Suprapubic skin (tissue), 3 donors: ENCODE data around the gene SLC25A27.

Source experiments
- POLR2A ChIP-seq, 2 donors: fragments of 450-650 bp; IDR thresholded peaks; one replicate each; pipeline ENCODE4 v1.6.1; 2017; ENCODE audit warnings: antibody characterized with exemption in 2 of 2, mild to moderate bottlenecking in 2 of 2, moderate library complexity in 2 of 2
- TF ChIP-seq, protein P1 (sequence below), 2 donors: fragments of 200-600 bp in 1 of 2; fragments of 450-650 bp in 1 of 2; sonication (generic) in 1 of 2; IDR thresholded peaks; one replicate each; pipeline ENCODE4 v1.5.1; 2016 to 2019; ENCODE audit warnings: antibody characterized with exemption in 2 of 2, mild to moderate bottlenecking in 1 of 2, moderate library complexity in 1 of 2

DNA sequence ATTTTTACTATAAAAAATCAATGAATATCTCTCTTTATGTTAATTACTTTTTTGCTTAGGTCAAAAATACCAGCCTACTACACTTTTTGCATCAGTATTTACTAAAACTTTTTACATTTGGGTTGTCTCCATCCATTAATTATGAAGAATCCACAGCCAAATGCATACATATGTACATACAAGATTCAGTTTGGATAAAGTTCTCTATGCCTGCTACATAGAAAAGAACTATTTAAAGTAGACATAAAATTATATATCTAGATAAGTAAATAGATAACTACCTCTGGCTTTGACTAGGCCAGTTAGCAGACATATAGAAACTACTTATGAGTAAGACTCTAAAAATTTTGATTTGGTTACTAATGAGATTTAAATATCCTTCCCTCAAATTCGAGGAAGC lies 47.2 kb downstream of the SLC25A27 start:
- TF ChIP-seq, protein P1, sequence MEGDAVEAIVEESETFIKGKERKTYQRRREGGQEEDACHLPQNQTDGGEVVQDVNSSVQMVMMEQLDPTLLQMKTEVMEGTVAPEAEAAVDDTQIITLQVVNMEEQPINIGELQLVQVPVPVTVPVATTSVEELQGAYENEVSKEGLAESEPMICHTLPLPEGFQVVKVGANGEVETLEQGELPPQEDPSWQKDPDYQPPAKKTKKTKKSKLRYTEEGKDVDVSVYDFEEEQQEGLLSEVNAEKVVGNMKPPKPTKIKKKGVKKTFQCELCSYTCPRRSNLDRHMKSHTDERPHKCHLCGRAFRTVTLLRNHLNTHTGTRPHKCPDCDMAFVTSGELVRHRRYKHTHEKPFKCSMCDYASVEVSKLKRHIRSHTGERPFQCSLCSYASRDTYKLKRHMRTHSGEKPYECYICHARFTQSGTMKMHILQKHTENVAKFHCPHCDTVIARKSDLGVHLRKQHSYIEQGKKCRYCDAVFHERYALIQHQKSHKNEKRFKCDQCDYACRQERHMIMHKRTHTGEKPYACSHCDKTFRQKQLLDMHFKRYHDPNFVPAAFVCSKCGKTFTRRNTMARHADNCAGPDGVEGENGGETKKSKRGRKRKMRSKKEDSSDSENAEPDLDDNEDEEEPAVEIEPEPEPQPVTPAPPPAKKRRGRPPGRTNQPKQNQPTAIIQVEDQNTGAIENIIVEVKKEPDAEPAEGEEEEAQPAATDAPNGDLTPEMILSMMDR (IDR thresholded peaks at IDR 0.05): no peak
- no peak for TF ChIP-seq POLR2A (IDR thresholded peaks at IDR 0.05)
